ENCODE measurements around the gene RBM27.
"Not testable (repeated sequence)": the region's sequence is repeated elsewhere in the genome, so short reads cannot be mapped to it uniquely, and the experiment has no call there.

The RBM27 gene

DNA sequence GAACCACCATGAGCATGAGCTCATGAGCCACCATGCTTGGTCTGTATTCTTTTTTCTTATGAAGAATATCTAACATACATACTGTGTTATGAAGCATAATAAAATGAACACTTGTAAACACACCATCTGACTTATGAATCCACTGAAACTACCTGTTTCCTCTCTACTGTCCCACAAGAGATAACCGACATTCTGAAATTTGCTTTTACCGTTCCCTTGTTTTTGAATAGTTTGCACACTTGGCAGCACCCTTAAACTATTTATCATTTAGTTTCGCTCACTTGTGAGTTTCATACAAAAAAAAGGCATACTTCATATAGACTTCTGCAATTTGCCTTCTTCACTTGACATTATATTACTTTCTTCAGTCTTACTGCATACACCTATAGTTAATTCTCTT, 29.8 kb upstream of the RBM27 start:
- H3K4me3 ChIP-seq (ENCODE audit: low read depth, low read length), result no peak overlapping the region
- TF ChIP-seq, protein P1, sequence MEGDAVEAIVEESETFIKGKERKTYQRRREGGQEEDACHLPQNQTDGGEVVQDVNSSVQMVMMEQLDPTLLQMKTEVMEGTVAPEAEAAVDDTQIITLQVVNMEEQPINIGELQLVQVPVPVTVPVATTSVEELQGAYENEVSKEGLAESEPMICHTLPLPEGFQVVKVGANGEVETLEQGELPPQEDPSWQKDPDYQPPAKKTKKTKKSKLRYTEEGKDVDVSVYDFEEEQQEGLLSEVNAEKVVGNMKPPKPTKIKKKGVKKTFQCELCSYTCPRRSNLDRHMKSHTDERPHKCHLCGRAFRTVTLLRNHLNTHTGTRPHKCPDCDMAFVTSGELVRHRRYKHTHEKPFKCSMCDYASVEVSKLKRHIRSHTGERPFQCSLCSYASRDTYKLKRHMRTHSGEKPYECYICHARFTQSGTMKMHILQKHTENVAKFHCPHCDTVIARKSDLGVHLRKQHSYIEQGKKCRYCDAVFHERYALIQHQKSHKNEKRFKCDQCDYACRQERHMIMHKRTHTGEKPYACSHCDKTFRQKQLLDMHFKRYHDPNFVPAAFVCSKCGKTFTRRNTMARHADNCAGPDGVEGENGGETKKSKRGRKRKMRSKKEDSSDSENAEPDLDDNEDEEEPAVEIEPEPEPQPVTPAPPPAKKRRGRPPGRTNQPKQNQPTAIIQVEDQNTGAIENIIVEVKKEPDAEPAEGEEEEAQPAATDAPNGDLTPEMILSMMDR (IDR thresholded peaks at IDR 0.05; ENCODE audit: low read depth, low read length), result no peak

DNA sequence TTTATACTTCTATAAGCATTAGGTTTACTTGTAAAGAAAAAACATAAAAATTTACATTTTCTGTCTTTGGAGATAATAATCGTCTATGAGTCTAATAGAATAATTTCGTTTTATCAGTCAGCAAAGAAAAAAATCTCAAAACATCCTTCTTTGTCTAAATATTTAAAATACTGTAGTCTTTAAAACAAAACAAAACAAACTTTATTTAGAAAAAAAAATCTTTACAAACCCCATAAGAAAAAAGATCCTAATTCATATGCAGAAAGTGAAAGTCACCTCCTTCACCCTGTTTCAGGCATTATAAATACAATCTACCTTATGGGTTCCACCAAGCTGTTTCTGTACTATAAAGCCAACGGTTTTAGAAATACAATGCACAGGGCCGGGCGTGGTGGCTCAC, 26.6 kb upstream of the RBM27 start:
- no peak overlapping the region for H3K4me3 ChIP-seq (ENCODE audit: low read depth, low read length)
- TF ChIP-seq, protein P1 (IDR thresholded peaks at IDR 0.05; ENCODE audit: low read depth, low read length), result no peak

- no peak overlapping the region for H3K4me3 ChIP-seq (ENCODE audit: low read depth, low read length)
- TF ChIP-seq, protein P1 (IDR thresholded peaks at IDR 0.05; ENCODE audit: low read depth, low read length), result no peak
These were observed 23.7 kb upstream of the RBM27 start for GRCh38 chr5:146179696-146180095.

DNA sequence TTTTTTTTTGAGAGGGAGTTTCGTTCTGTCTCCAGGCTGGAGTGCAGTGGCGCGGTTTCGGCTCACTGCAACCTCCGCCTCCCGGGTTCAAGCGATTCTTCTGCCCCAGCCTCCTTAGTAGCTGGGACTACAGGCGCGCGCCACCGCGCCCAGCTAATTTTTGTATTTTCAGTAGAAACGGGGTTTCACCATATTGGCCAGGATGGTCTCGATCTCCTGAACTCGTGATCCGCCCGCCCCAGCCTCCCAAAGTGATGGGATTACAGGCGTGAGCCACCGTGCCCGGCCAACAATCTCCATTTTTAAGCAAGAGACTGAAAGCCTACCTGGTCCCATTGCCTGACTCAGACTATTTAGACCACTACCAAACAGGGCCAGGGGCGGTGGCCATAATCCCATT, 20.0 kb upstream of the RBM27 start:
- peak overlapping the region; percentile 79; the same call in 1 of the 2 replicates for H3K4me3 ChIP-seq (ENCODE audit: low read depth, low read length)

GRCh38 chr5:146185161-146185560, 18.2 kb upstream of the RBM27 start:
- H3K4me3 ChIP-seq (ENCODE audit: low read depth, low read length), result no peak overlapping the region
- TF ChIP-seq, protein P1 (IDR thresholded peaks at IDR 0.05; ENCODE audit: low read depth, low read length), result no peak

- H3K4me3 ChIP-seq (ENCODE audit: low read depth, low read length), result no peak overlapping the region
- TF ChIP-seq, protein P1 (IDR thresholded peaks at IDR 0.05; ENCODE audit: low read depth, low read length), result no peak
These were observed 15.0 kb upstream of the RBM27 start for GRCh38 chr5:146188358-146188757.

- TF ChIP-seq, protein P1 (IDR thresholded peaks at IDR 0.05; ENCODE audit: low read depth, low read length), result no peak
- no peak overlapping the region for H3K4me3 ChIP-seq (ENCODE audit: low read depth, low read length)
These were observed 10.8 kb upstream of the RBM27 start for GRCh38 chr5:146192571-146193043.

GRCh38 chr5:146193285-146193684, 10.1 kb upstream of the RBM27 start:
- H3K4me3 ChIP-seq (ENCODE audit: low read depth, low read length), result no peak overlapping the region
- TF ChIP-seq, protein P1 (IDR thresholded peaks at IDR 0.05; ENCODE audit: low read depth, low read length), result no peak

DNA sequence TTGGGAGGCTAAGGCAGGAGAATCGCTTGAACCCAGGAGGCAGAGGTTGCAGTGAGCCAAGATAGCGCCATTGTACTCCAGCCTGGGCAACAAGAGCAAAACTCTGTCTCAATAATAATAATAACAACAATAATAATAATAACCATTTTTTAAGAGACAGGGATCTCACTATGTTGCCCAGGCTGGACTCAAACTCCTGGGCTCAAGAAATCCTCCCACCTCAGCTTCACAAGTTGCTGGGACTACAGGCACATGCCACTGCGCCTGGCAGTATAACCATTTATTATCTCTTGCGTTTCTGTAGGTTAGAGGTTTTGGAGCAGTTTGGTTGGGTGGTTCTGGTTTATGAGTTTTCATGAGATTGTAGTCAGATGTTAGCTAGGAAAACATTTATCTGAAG, 8.4 kb upstream of the RBM27 start:
- H3K4me3 ChIP-seq (ENCODE audit: low read depth, low read length), result not testable (repeated sequence)
